Thoracic aorta (tissue), 2 donors: Measurements from ENCODE around the gene SLC35A4. TPM values are rescaled to one million over a fixed set of nuclear protein-coding genes. Genes with fewer than 3 reads are reported as not detected.
A peak's percentile ranks its signal among the peaks of the same experiment; 100 is the strongest.

Experiments used
- ATAC-seq: fragments of 150-250 bp; one replicate; pipeline ENCODE4 v1.8.0; 2017; ENCODE audit warnings: low read depth; ENCODE audit not compliant: insufficient number of reproducible peaks, low FRiP score
- DNase-seq: peaks from one replicate; pipeline ENCODE4 v3.0.0-alpha.2; 2020; ENCODE audit warnings: low spot score
- H3K27ac ChIP-seq, 2 donors: fragments of 200-600 bp; sonication (generic); 1 replicate in 1 of 2; 2 replicates in 1 of 2; pipeline ENCODE4 v1.5.1; 2016; ENCODE audit warnings: mild to moderate bottlenecking in 2 of 2, moderate library complexity in 2 of 2
- H3K27me3 ChIP-seq: fragments of 200-600 bp; sonication (generic); replicated peaks from 2 replicates; pipeline ENCODE4 v1.6.0; 2016; ENCODE audit warnings: mild to moderate bottlenecking; ENCODE audit not compliant: insufficient read depth
- H3K36me3 ChIP-seq: fragments of 200-600 bp; sonication (generic); one replicate; pipeline ENCODE4 v1.5.1; 2016
- H3K4me1 ChIP-seq, 2 donors: fragments of 200-600 bp; sonication (generic); 1 replicate in 1 of 2; 2 replicates in 1 of 2; pipeline versions ENCODE4 v1.5.1 to v1.6.0; 2016; ENCODE audit warnings: low read depth in 2 of 2, mild to moderate bottlenecking in 1 of 2; ENCODE audit not compliant: control insufficient read depth in 1 of 2
- H3K4me3 ChIP-seq: fragments of 200-600 bp; sonication (generic); 2 replicates; pipeline ENCODE4 v1.5.1; 2016; ENCODE audit warnings: mild to moderate bottlenecking
- H3K9me3 ChIP-seq: fragments of 200-600 bp; sonication (generic); 2 replicates; pipeline ENCODE4 v1.5.1; 2016
- CTCF ChIP-seq: fragments of 200-600 bp; sonication (generic); IDR thresholded peaks from one replicate; pipeline ENCODE4 v1.5.1; 2019; ENCODE audit warnings: antibody characterized with exemption
- total RNA-seq, 2 donors: library from RNA; depleted of rRNA; stranded (reverse); fragments of >200 nt; gene quantifications; one replicate each; pipeline versions ENCODE4 v1.1.0 to v1.2.3, GENCODE V29; 2016

SLC35A4 gene
- total RNA-seq, 2 donors from 2014 or later = 21.7 to 40.2 TPM

- H3K36me3 ChIP-seq = no peaks in the 10 kb centered on the region
- TF ChIP-seq CTCF = no peak
- ATAC-seq (no peak), DNase-seq (no peak)
- no peaks in the 10 kb centered on the region for H3K4me1 ChIP-seq
- no peak overlapping the region for H3K27ac ChIP-seq
- H3K9me3 ChIP-seq = no peaks in the 10 kb centered on the region
- no peak overlapping the region for H3K4me3 ChIP-seq
- H3K27me3 ChIP-seq = no peaks in the 10 kb centered on the region
Observed at GRCh38 chr5:140605879-140606278, 41.3 kb downstream of the SLC35A4 start.

GRCh38 chr5:140607031-140607430 lies 42.4 kb downstream of the SLC35A4 start:
- Histone ChIP-seq H3K9me3 (no peaks in the 10 kb centered on the region), H3K4me3 (no peak overlapping the region), H3K36me3 (no peaks in the 10 kb centered on the region), H3K27ac (no peak overlapping the region), H3K27me3 (no peaks in the 10 kb centered on the region), H3K4me1 (no peaks in the 10 kb centered on the region)
- no peak for DNase-seq
- TF ChIP-seq CTCF = no peak
- no peak for ATAC-seq

- ATAC-seq (no peak), DNase-seq (no peak)
- H3K27me3 ChIP-seq = no peaks in the 10 kb centered on the region
- H3K9me3 ChIP-seq = no peaks in the 10 kb centered on the region
- TF ChIP-seq CTCF = no peak
- no peaks in the 10 kb centered on the region for H3K4me1 ChIP-seq
- peak overlapping the region in 1 of 2 donors; percentile 43 for H3K27ac ChIP-seq
- no peaks in the 10 kb centered on the region for H3K36me3 ChIP-seq
- H3K4me3 ChIP-seq = no peak overlapping the region
Observed at GRCh38 chr5:140608722-140609121, 44.1 kb downstream of the SLC35A4 start.

- ATAC-seq (no peak), DNase-seq (no peak)
- H3K27me3 ChIP-seq = no peaks in the 10 kb centered on the region
- TF ChIP-seq CTCF = no peak
- H3K27ac ChIP-seq = peak overlapping the region in 1 of 2 donors; percentile 43
- no peaks in the 10 kb centered on the region for H3K4me1 ChIP-seq
- no peaks in the 10 kb centered on the region for H3K36me3 ChIP-seq
- no peaks in the 10 kb centered on the region for H3K9me3 ChIP-seq
- H3K4me3 ChIP-seq = no peak overlapping the region
Observed at GRCh38 chr5:140609126-140609525, 44.5 kb downstream of the SLC35A4 start.

- Histone ChIP-seq H3K36me3 (no peaks in the 10 kb centered on the region), H3K27me3 (no peaks in the 10 kb centered on the region), H3K4me3 (no peak overlapping the region), H3K27ac (peak overlapping the region in 1 of 2 donors; percentile 34), H3K9me3 (no peaks in the 10 kb centered on the region), H3K4me1 (no peaks in the 10 kb centered on the region)
- ATAC-seq = no peak
- TF ChIP-seq CTCF = no peak
- no peak for DNase-seq
Observed at GRCh38 chr5:140611020-140611521, 46.4 kb downstream of the SLC35A4 start.

Other genes starting within 250 kb of the SLC35A4 start
- 10 to 100 TPM; 22.6 to 36.0 TPM for gene HBEGF, start 218.2 kb upstream of the SLC35A4 start, total RNA-seq
- not detected for gene SLC4A9, start 204.6 kb upstream of the SLC35A4 start, total RNA-seq
- gene ANKHD1, start 163.0 kb upstream of the SLC35A4 start, total RNA-seq = 100 to 1,000 TPM; 106 to 173 TPM
- gene EIF4EBP3, start 17.2 kb upstream of the SLC35A4 start, total RNA-seq = 1 to 10 TPM in 1 of 2 donors, not detected in 1; 6.0 TPM
- gene SRA1, start 7.4 kb upstream of the SLC35A4 start, total RNA-seq = 10 to 100 TPM; 29.6 to 34.3 TPM
- gene APBB3, start 230 bp upstream of the SLC35A4 start, total RNA-seq = 10 to 100 TPM; 31.3 to 34.9 TPM
- 100 to 1,000 TPM in 1 of 2 donors, 10 to 100 TPM in 1; 96.6 to 235 TPM for gene CD14, start 68.3 kb downstream of the SLC35A4 start, total RNA-seq
- 10 to 100 TPM; 11.4 to 13.5 TPM for gene TMCO6, start 74.6 kb downstream of the SLC35A4 start, total RNA-seq
- 10 to 100 TPM; 19.9 to 26.4 TPM for gene NDUFA2, start 82.8 kb downstream of the SLC35A4 start, total RNA-seq
- gene IK, start 83.0 kb downstream of the SLC35A4 start, total RNA-seq = 100 to 1,000 TPM in 1 of 2 donors, 10 to 100 TPM in 1; 95.3 to 108 TPM
- gene WDR55, start 100.1 kb downstream of the SLC35A4 start, total RNA-seq = 10 to 100 TPM; 24.6 to 26.1 TPM
- gene DND1, start 108.7 kb downstream of the SLC35A4 start, total RNA-seq = 1 to 10 TPM in 1 of 2 donors, under 1 TPM in 1; 0.54 to 1.8 TPM
- gene HARS1, start 126.5 kb downstream of the SLC35A4 start, total RNA-seq = 10 to 100 TPM; 46.4 to 68.2 TPM
- 10 to 100 TPM; 26.0 to 69.0 TPM for gene HARS2, start 126.6 kb downstream of the SLC35A4 start, total RNA-seq
- gene ZMAT2, start 135.6 kb downstream of the SLC35A4 start, total RNA-seq = 10 to 100 TPM; 32.0 to 50.4 TPM
- gene PCDHA1, start 221.3 kb downstream of the SLC35A4 start, total RNA-seq = not detected
- gene PCDHA2, start 230.0 kb downstream of the SLC35A4 start, total RNA-seq = under 1 TPM in 1 of 2 donors, not detected in 1; 0.85 TPM
- gene PCDHA3, start 236.2 kb downstream of the SLC35A4 start, total RNA-seq = 1 to 10 TPM in 1 of 2 donors, under 1 TPM in 1; 0.68 to 2.0 TPM
- gene PCDHA4, start 242.2 kb downstream of the SLC35A4 start, total RNA-seq = under 1 TPM; 0.78 to 0.81 TPM